Fibroblast of skin of left quadriceps (primary cell): ENCODE data around the gene ATRN.
"Not testable (repeated sequence)": the region's sequence is repeated elsewhere in the genome, so short reads cannot be mapped to it uniquely, and the experiment has no call there.

Experiments used
- DNase-seq, 2 experiments: peaks; one replicate each; pipeline ENCODE4 v3.0.0-alpha.2; 2013; ENCODE audit warnings: low read depth in 2 of 2

ATRN gene

GRCh38 chr20:3563548-3564177 lies 92.8 kb downstream of the ATRN start:
- DNase-seq = peak; percentile 15 to 16

GRCh38 chr20:3565851-3566250 lies 95.0 kb downstream of the ATRN start:
- no peak for DNase-seq

GRCh38 chr20:3572151-3572550 lies 101.3 kb downstream of the ATRN start:
- no peak for DNase-seq

- DNase-seq = no peak
Observed at GRCh38 chr20:3576363-3576762, 105.5 kb downstream of the ATRN start.

- no peak for DNase-seq
Observed at GRCh38 chr20:3577366-3577765, 106.5 kb downstream of the ATRN start.

GRCh38 chr20:3580412-3580811 lies 109.6 kb downstream of the ATRN start:
- no peak for DNase-seq

- DNase-seq = no peak
Observed at GRCh38 chr20:3583765-3584164, 112.9 kb downstream of the ATRN start.

- DNase-seq = no peak
Observed at GRCh38 chr20:3586093-3586492, 115.3 kb downstream of the ATRN start.

- no peak for DNase-seq
Observed at GRCh38 chr20:3590164-3590563, 119.3 kb downstream of the ATRN start.

GRCh38 chr20:3592931-3593330 lies 122.1 kb downstream of the ATRN start:
- no peak for DNase-seq

- DNase-seq = no peak
Observed at GRCh38 chr20:3595541-3595940, 124.7 kb downstream of the ATRN start.

GRCh38 chr20:3603108-3603507 lies 132.3 kb downstream of the ATRN start:
- no peak for DNase-seq

GRCh38 chr20:3605386-3605886 lies 134.6 kb downstream of the ATRN start:
- DNase-seq = not testable (repeated sequence)

GRCh38 chr20:3606021-3606420 lies 135.2 kb downstream of the ATRN start:
- peak in 1 of 2 experiments; percentile 9 for DNase-seq

- no peak for DNase-seq
Observed at GRCh38 chr20:3611901-3612300, 141.1 kb downstream of the ATRN start.

- no peak for DNase-seq
Observed at GRCh38 chr20:3612795-3613572, 142.2 kb downstream of the ATRN start.

- DNase-seq = peak in 1 of 2 experiments; percentile 32
Observed at GRCh38 chr20:3613821-3614440, 143.1 kb downstream of the ATRN start.

- DNase-seq = peak; percentile 11 to 37
Observed at GRCh38 chr20:3614466-3614865, 143.6 kb downstream of the ATRN start.

GRCh38 chr20:3615171-3615840 lies 144.5 kb downstream of the ATRN start:
- DNase-seq = not testable (repeated sequence)

- no peak for DNase-seq
Observed at GRCh38 chr20:3616250-3616649, 145.4 kb downstream of the ATRN start.

- no peak for DNase-seq
Observed at GRCh38 chr20:3621111-3621510, 150.3 kb downstream of the ATRN start.

GRCh38 chr20:3622406-3622805 lies 151.6 kb downstream of the ATRN start:
- DNase-seq = no peak
